Activated CD8-positive, alpha-beta T cell treated with anti-CD3 and anti-CD28 coated beads for 36 hours (primary cell): ENCODE data around the gene PKM. TPM values are rescaled to one million over a fixed set of nuclear protein-coding genes. Genes with fewer than 3 reads are reported as not detected.

Experiments
- ATAC-seq: fragments of 200-7000 bp; cut with Tn5 transposase; one replicate; pipeline ENCODE4 v1.10.0; 2021; ENCODE audit warnings: mild to moderate bottlenecking, moderate library complexity
- CTCF ChIA-PET: fragments of 350-600 bp; sonication (Branson Sonifier 250); formaldehyde crosslinking; loops from one replicate; lab custom pipeline; 2021; ENCODE audit warnings: antibody characterized with exemption; lab: Charles Lee
- POLR2A ChIA-PET: fragments of 350-600 bp; sonication (Branson Sonifier 250); formaldehyde crosslinking; loops from one replicate; lab custom pipeline; 2021; ENCODE audit warnings: antibody characterized with exemption; lab: Charles Lee
- DNase-seq: peaks from one replicate; pipeline ENCODE4 v3.0.0-alpha.2; 2020
- H3K27ac Mint-ChIP-seq: one replicate; pipeline ENCODE4 v1.8.0; 2021; ENCODE audit warnings: mild to moderate bottlenecking, mixed read lengths
- H3K27me3 Mint-ChIP-seq: one replicate; pipeline ENCODE4 v1.8.0; 2021; ENCODE audit warnings: mixed read lengths
- H3K36me3 Mint-ChIP-seq: one replicate; pipeline ENCODE4 v1.8.0; 2021; ENCODE audit warnings: low read depth, mixed read lengths
- H3K4me1 Mint-ChIP-seq: one replicate; pipeline ENCODE4 v1.8.0; 2021; ENCODE audit warnings: low read depth, mixed read lengths
- H3K4me3 Mint-ChIP-seq: one replicate; pipeline ENCODE4 v1.8.0; 2021; ENCODE audit warnings: mild to moderate bottlenecking, moderate library complexity, mixed read lengths
- H3K9me3 Mint-ChIP-seq: one replicate; pipeline ENCODE4 v1.8.0; 2021; ENCODE audit warnings: mixed read lengths
- intact Hi-C: fragments of 100-400 bp; cut with micrococcal nuclease; formaldehyde crosslinking; loops from one replicate; pipeline ENCODE4 v1.10.0; 2022
- total RNA-seq, 2 experiments: library from RNA; stranded (reverse); gene quantifications; one replicate each; pipeline ENCODE4 v1.2.3, GENCODE V29; 2021
- TF ChIP-seq, protein P1 (sequence below): fragments of 200-600 bp; IDR thresholded peaks from one replicate; pipeline ENCODE4 v1.8.0; 2022; ENCODE audit warnings: antibody characterized with exemption, mild to moderate bottlenecking

Gene PKM
- total RNA-seq, 2 experiments from 2014 or later: 2,565 to 2,588 TPM

DNA sequence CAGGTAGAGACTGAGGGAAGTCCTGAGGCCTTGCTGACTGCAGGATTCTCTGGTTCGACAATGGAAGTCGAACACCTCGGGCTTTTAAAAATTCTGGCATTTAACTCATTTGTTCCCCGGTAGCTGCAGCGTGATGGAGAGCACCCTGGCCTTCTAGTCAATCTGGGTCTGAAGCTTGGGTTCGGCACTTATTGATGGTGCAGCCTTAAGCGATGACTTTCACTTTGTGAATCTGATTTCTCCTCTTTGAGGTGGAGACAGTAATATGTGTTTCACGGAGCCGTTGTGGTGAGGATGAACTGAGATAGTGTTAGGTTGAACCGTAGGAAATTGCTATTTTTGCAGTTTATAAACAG lies 42.0 kb upstream of the PKM start:
- H3K36me3 Mint-ChIP-seq: peaks cover 7% of the 10 kb centered on the region
- no peak for ATAC-seq
- POLR2A ChIA-PET: interaction anchor here (0.6 to 2.6 kb wide), 9 partner anchors 12 to 103 kb away, joined by 3 to 15 read pairs (median 4); partner anchors contain the start of genes HEXA and PKM

DNA sequence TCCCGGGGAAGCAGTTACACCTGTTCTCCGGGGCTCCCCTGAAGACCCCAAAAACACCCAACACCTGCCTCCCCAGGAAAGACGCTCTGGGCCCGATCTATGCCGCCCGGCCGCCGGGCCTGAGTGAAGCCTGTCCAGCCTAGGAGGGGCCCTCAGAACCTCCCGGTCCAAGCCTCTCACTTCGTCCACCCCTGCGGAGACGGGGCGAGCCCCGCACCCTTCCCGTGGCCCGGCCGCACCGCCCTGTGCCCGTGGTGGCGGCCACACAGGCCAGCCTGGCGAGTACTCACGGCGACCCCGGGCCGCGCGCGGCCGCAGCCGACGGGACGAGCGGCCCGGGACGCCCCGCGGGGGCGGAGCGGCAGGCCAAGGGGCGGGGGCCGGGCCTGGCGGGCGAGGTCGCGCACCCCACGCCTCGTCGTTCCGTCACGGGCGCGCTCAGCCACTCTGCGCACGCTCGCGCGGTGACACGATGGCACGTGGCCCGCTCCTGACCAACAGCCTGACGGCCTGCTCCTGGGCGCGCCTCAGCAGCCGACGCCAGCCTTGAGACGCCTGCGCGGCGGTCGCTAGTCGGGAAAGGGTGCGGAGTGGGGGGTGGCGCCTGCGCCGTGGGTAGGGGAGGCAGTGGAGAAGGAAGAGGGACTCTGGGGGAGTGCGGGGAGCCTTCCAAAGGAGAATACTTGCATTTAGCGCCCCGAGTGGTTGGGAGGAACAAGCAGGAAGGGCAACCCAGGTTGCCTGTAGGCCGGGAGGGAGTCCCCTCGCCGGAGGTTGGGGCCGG lies 41.4 kb upstream of the PKM start, which contains the start of gene PARP6:
Gene PARP6 (minus strand): TSS at position 342 of the 784 bp plus-strand sequence. CDS start 5,077 bp downstream, outside the sequence.
- intact Hi-C loops: loop anchor here (2.0 kb wide), 1 partner anchor 46 kb away; no protein-coding TSS in a partner anchor

More for the DNA sequence above, 42.0 kb upstream of the PKM start:
- intact Hi-C loops: loop anchor here (2.0 kb wide), 1 partner anchor 46 kb away; no protein-coding TSS in a partner anchor
- H3K9me3 Mint-ChIP-seq: no peaks in the 10 kb centered on the region
- H3K27me3 Mint-ChIP-seq: no peaks in the 10 kb centered on the region
- CTCF ChIA-PET: interaction anchor here (0.7 to 2.9 kb wide), 10 partner anchors 9 to 76 kb away, joined by 3 to 22 read pairs (median 4); no protein-coding TSS in a partner anchor
- H3K27ac Mint-ChIP-seq: peak overlapping the region; percentile 91
- peaks cover 35% of the 10 kb centered on the region for H3K4me1 Mint-ChIP-seq
- DNase-seq: no peak
- H3K4me3 Mint-ChIP-seq: peak overlapping the region; percentile 87
- TF ChIP-seq, protein P1, sequence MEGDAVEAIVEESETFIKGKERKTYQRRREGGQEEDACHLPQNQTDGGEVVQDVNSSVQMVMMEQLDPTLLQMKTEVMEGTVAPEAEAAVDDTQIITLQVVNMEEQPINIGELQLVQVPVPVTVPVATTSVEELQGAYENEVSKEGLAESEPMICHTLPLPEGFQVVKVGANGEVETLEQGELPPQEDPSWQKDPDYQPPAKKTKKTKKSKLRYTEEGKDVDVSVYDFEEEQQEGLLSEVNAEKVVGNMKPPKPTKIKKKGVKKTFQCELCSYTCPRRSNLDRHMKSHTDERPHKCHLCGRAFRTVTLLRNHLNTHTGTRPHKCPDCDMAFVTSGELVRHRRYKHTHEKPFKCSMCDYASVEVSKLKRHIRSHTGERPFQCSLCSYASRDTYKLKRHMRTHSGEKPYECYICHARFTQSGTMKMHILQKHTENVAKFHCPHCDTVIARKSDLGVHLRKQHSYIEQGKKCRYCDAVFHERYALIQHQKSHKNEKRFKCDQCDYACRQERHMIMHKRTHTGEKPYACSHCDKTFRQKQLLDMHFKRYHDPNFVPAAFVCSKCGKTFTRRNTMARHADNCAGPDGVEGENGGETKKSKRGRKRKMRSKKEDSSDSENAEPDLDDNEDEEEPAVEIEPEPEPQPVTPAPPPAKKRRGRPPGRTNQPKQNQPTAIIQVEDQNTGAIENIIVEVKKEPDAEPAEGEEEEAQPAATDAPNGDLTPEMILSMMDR: no peak

GRCh38 chr15:72271895-72272212 lies 40.9 kb upstream of the PKM start:
- CTCF ChIA-PET: interaction anchor here (1.6 to 3.2 kb wide), 2 partner anchors 21 to 45 kb away, joined by 3 to 9 read pairs; no protein-coding TSS in a partner anchor
- POLR2A ChIA-PET: interaction anchor here (0.7 to 1.9 kb wide), 4 partner anchors 9 to 49 kb away, joined by 3 to 9 read pairs (median 4); no protein-coding TSS in a partner anchor
- H3K4me1 Mint-ChIP-seq: peaks cover 40% of the 10 kb centered on the region
- peak overlapping the region; percentile 84 for H3K4me3 Mint-ChIP-seq
- no peaks in the 10 kb centered on the region for H3K27me3 Mint-ChIP-seq
- intact Hi-C loops: loop anchor here (2.0 kb wide), 1 partner anchor 45 kb away; no protein-coding TSS in a partner anchor
- DNase-seq: no peak
- H3K27ac Mint-ChIP-seq: peak overlapping the region; percentile 85
- TF ChIP-seq, protein P1: no peak
- ATAC-seq: no peak
- peaks cover 14% of the 10 kb centered on the region for H3K36me3 Mint-ChIP-seq
- no peaks in the 10 kb centered on the region for H3K9me3 Mint-ChIP-seq

More for the DNA sequence above, 41.4 kb upstream of the PKM start, which contains the start of gene PARP6:
- Mint-ChIP-seq H3K4me3 (peak within 1 kb of the TSS; percentile 87), H3K27me3 (no peaks in the 10 kb centered on the region), H3K27ac (peak within 1 kb of the TSS; percentile 91), H3K4me1 (peaks cover 36% of the 10 kb centered on the region), H3K36me3 (peaks cover 9% of the 10 kb centered on the region), H3K9me3 (no peaks in the 10 kb centered on the region)
- ATAC-seq (peak; percentile 98), DNase-seq (peak; percentile 98)
- TF ChIP-seq, protein P1: peak; percentile 56
- ChIA-PET CTCF (interaction anchor here (0.7 to 2.9 kb wide), 5 partner anchors 8 to 75 kb away, joined by 3 to 22 read pairs (median 5); no protein-coding TSS in a partner anchor), POLR2A (interaction anchor here (0.6 to 2.6 kb wide), 10 partner anchors 13 to 103 kb away, joined by 3 to 15 read pairs (median 4); partner anchors contain the start of genes HEXA and PKM)

- no peaks in the 10 kb centered on the region for H3K27me3 Mint-ChIP-seq
- DNase-seq (no peak), ATAC-seq (no peak)
- peaks cover 14% of the 10 kb centered on the region for H3K36me3 Mint-ChIP-seq
- ChIA-PET POLR2A (interaction anchor here (0.7 to 1.9 kb wide), 4 partner anchors 9 to 49 kb away, joined by 3 to 9 read pairs (median 4); no protein-coding TSS in a partner anchor), CTCF (interaction anchor here (1.6 to 3.2 kb wide), 2 partner anchors 20 to 44 kb away, joined by 3 to 9 read pairs; no protein-coding TSS in a partner anchor)
- intact Hi-C loops: no loop called here
- peak overlapping the region; percentile 84 for H3K4me3 Mint-ChIP-seq
- peaks cover 40% of the 10 kb centered on the region for H3K4me1 Mint-ChIP-seq
- TF ChIP-seq, protein P1: no peak
- H3K9me3 Mint-ChIP-seq: no peaks in the 10 kb centered on the region
- H3K27ac Mint-ChIP-seq: peak overlapping the region; percentile 85
Measured at GRCh38 chr15:72271221-72271620, 40.2 kb upstream of the PKM start.
